Chondrocyte (in vitro differentiated cells): Measurements from ENCODE around the gene DCTD. TPM values are rescaled to one million over a fixed set of nuclear protein-coding genes. Genes with fewer than 3 reads are reported as not detected.
A peak's percentile ranks its signal among the peaks of the same experiment; 100 is the strongest.

ENCODE experiments used
- DNase-seq: peaks from one replicate; pipeline ENCODE4 v3.0.0; 2021; ENCODE audit warnings: mixed read lengths, low spot score
- H3K27ac Mint-ChIP-seq: one replicate; pipeline ENCODE4 v1.8.0; 2021; ENCODE audit warnings: mild to moderate bottlenecking, moderate library complexity, mixed read lengths; ENCODE audit not compliant: unreplicated experiment
- H3K27me3 Mint-ChIP-seq: 2 replicates; pipeline ENCODE4 v1.8.0; 2021; ENCODE audit warnings: low read depth, mixed read lengths
- H3K36me3 Mint-ChIP-seq: 2 replicates; pipeline ENCODE4 v1.8.0; 2021; ENCODE audit warnings: low read depth, mixed read lengths
- H3K4me1 Mint-ChIP-seq: 2 replicates; pipeline ENCODE4 v1.8.0; 2021; ENCODE audit warnings: low read depth, mild to moderate bottlenecking, mixed read lengths
- H3K4me3 Mint-ChIP-seq: one replicate; pipeline ENCODE4 v1.8.0; 2021; ENCODE audit warnings: mild to moderate bottlenecking, moderate library complexity, mixed read lengths; ENCODE audit not compliant: unreplicated experiment
- H3K9me3 Mint-ChIP-seq: 2 replicates; pipeline ENCODE4 v1.8.0; 2021; ENCODE audit warnings: low read depth, mixed read lengths
- CTCF ChIP-seq: fragments of 200-600 bp; sonication (generic); IDR thresholded peaks from 2 replicates; pipeline ENCODE4 v1.5.0; 2021; ENCODE audit warnings: antibody characterized with exemption, mild to moderate bottlenecking, moderate library complexity
- total RNA-seq: library from RNA; stranded (reverse); gene quantifications from 3 replicates; pipeline ENCODE4 v1.2.1, GENCODE V29; 2021

The DCTD gene
- total RNA-seq, 1 donor from 2014 or later: 130 TPM

- no peak overlapping the region for H3K27ac Mint-ChIP-seq
- H3K36me3 Mint-ChIP-seq: no peaks in the 10 kb centered on the region
- H3K4me3 Mint-ChIP-seq: no peak overlapping the region
- peak; percentile 67 for DNase-seq
- peaks cover 6% of the 10 kb centered on the region for H3K9me3 Mint-ChIP-seq
- peaks cover 25% of the 10 kb centered on the region for H3K4me1 Mint-ChIP-seq
- no peaks in the 10 kb centered on the region for H3K27me3 Mint-ChIP-seq
- TF ChIP-seq CTCF: no peak
Measured at GRCh38 chr4:182863501-182863900, 53.7 kb downstream of the DCTD start.

GRCh38 chr4:182862921-182863320, 54.3 kb downstream of the DCTD start:
- H3K27ac Mint-ChIP-seq: no peak overlapping the region
- H3K4me1 Mint-ChIP-seq: peaks cover 22% of the 10 kb centered on the region
- no peaks in the 10 kb centered on the region for H3K27me3 Mint-ChIP-seq
- TF ChIP-seq CTCF: no peak
- peak; percentile 59 for DNase-seq
- H3K36me3 Mint-ChIP-seq: no peaks in the 10 kb centered on the region
- no peak overlapping the region for H3K4me3 Mint-ChIP-seq
- H3K9me3 Mint-ChIP-seq: peaks cover 6% of the 10 kb centered on the region

- TF ChIP-seq CTCF: no peak
- no peak overlapping the region for H3K27ac Mint-ChIP-seq
- peaks cover 6% of the 10 kb centered on the region for H3K9me3 Mint-ChIP-seq
- no peaks in the 10 kb centered on the region for H3K36me3 Mint-ChIP-seq
- no peak overlapping the region for H3K4me3 Mint-ChIP-seq
- H3K27me3 Mint-ChIP-seq: no peaks in the 10 kb centered on the region
- peak; percentile 75 for DNase-seq
- peaks cover 22% of the 10 kb centered on the region for H3K4me1 Mint-ChIP-seq
Measured at GRCh38 chr4:182862141-182862875, 54.9 kb downstream of the DCTD start.

- peak; percentile 43 for DNase-seq
- no peak overlapping the region for H3K4me3 Mint-ChIP-seq
- H3K27me3 Mint-ChIP-seq: no peaks in the 10 kb centered on the region
- no peak overlapping the region for H3K27ac Mint-ChIP-seq
- H3K4me1 Mint-ChIP-seq: peaks cover 15% of the 10 kb centered on the region
- TF ChIP-seq CTCF: no peak
- H3K9me3 Mint-ChIP-seq: peaks cover 6% of the 10 kb centered on the region
- H3K36me3 Mint-ChIP-seq: no peaks in the 10 kb centered on the region
Measured at GRCh38 chr4:182861346-182861745, 55.8 kb downstream of the DCTD start.

GRCh38 chr4:182859730-182860129, 57.5 kb downstream of the DCTD start:
- H3K4me1 Mint-ChIP-seq: peaks cover 2% of the 10 kb centered on the region
- no peak overlapping the region for H3K4me3 Mint-ChIP-seq
- H3K27ac Mint-ChIP-seq: no peak overlapping the region
- no peak for DNase-seq
- no peak for TF ChIP-seq CTCF
- H3K9me3 Mint-ChIP-seq: peaks cover 6% of the 10 kb centered on the region
- H3K36me3 Mint-ChIP-seq: no peaks in the 10 kb centered on the region
- no peaks in the 10 kb centered on the region for H3K27me3 Mint-ChIP-seq
